Astrocyte (in vitro differentiated cells and primary cell): Measurements from ENCODE around the gene MMP17. TPM values are rescaled to one million over a fixed set of nuclear protein-coding genes. Genes with fewer than 3 reads are reported as not detected.
A peak's percentile ranks its signal among the peaks of the same experiment; 100 is the strongest.

Experiments
- DNase-seq: peaks from one replicate; pipeline ENCODE4 v3.0.0-alpha.2; 2010; ENCODE audit warnings: low read depth
- FAIRE-seq: peaks from 2 replicates; lab custom pipeline; 2011; peaks lifted over from hg19 to GRCh38; lab: Jason Lieb, UNC
- H2AFZ ChIP-seq: 2 replicates; pipeline ENCODE4 v1.6.0; 2012; ENCODE audit warnings: low read depth, low read length, inconsistent platforms
- H3K27ac ChIP-seq: 2 replicates; pipeline ENCODE4 v1.5.1; 2011; ENCODE audit warnings: low read depth, low read length, inconsistent platforms
- H3K27me3 ChIP-seq: 2 replicates; pipeline ENCODE4 v1.6.0; 2011; ENCODE audit warnings: low read length, inconsistent platforms; ENCODE audit not compliant: insufficient read depth
- H3K36me3 ChIP-seq: 2 replicates; pipeline ENCODE4 v1.5.1; 2011; ENCODE audit warnings: low read length, inconsistent platforms; ENCODE audit not compliant: insufficient read depth
- H3K4me1 ChIP-seq: 2 replicates; pipeline ENCODE4 v1.5.1; 2011; ENCODE audit warnings: low read length, inconsistent platforms; ENCODE audit not compliant: insufficient read depth
- H3K4me2 ChIP-seq: 2 replicates; pipeline ENCODE4 v1.6.0; 2012; ENCODE audit warnings: low read length, inconsistent platforms
- H3K4me3 ChIP-seq: 2 replicates; pipeline ENCODE4 v1.5.1; 2011; ENCODE audit warnings: low read depth, mild to moderate bottlenecking, low read length, inconsistent platforms; ENCODE audit not compliant: insufficient read depth
- H3K79me2 ChIP-seq: 2 replicates; pipeline ENCODE4 v1.6.0; 2012; ENCODE audit warnings: mild to moderate bottlenecking, low read length, inconsistent platforms; ENCODE audit not compliant: insufficient read depth
- H3K9ac ChIP-seq: 2 replicates; pipeline ENCODE4 v1.6.0; 2012; ENCODE audit warnings: mild to moderate bottlenecking, low read length, inconsistent platforms
- H3K9me3 ChIP-seq: 2 replicates; pipeline ENCODE4 v1.5.1; 2012; ENCODE audit warnings: low read depth, mild to moderate bottlenecking, low read length, inconsistent platforms; ENCODE audit not compliant: insufficient read depth
- H4K20me1 ChIP-seq: 2 replicates; pipeline ENCODE4 v1.6.0; 2012; ENCODE audit warnings: low read length, inconsistent platforms; ENCODE audit not compliant: insufficient read depth
- H3K27ac Mint-ChIP-seq: one replicate; pipeline ENCODE4 v1.8.0; 2021; ENCODE audit warnings: mild to moderate bottlenecking, mixed read lengths; ENCODE audit not compliant: unreplicated experiment
- H3K27me3 Mint-ChIP-seq: one replicate; pipeline ENCODE4 v1.8.0; 2021; ENCODE audit warnings: low read depth, mixed read lengths; ENCODE audit not compliant: unreplicated experiment
- H3K36me3 Mint-ChIP-seq: one replicate; pipeline ENCODE4 v1.8.0; 2021; ENCODE audit warnings: low read depth, mixed read lengths; ENCODE audit not compliant: unreplicated experiment
- H3K4me1 Mint-ChIP-seq: one replicate; pipeline ENCODE4 v1.8.0; 2021; ENCODE audit warnings: low read depth, mixed read lengths; ENCODE audit not compliant: unreplicated experiment
- H3K4me3 Mint-ChIP-seq: one replicate; pipeline ENCODE4 v1.8.0; 2021; ENCODE audit warnings: mild to moderate bottlenecking, moderate library complexity, mixed read lengths; ENCODE audit not compliant: unreplicated experiment
- H3K9me3 Mint-ChIP-seq: one replicate; pipeline ENCODE4 v1.8.0; 2021; ENCODE audit warnings: mild to moderate bottlenecking, mixed read lengths; ENCODE audit not compliant: unreplicated experiment
- EZH2 ChIP-seq: IDR thresholded peaks from 2 replicates; pipeline ENCODE4 v1.6.1; 2012; ENCODE audit warnings: mild to moderate bottlenecking, low read length, inconsistent platforms; ENCODE audit not compliant: insufficient read depth
- total RNA-seq: library from RNA; stranded (reverse); gene quantifications from 2 replicates; pipeline ENCODE4 v1.2.1, GENCODE V29; 2021
- TF ChIP-seq, protein P1 (sequence below): IDR thresholded peaks from 2 replicates; pipeline ENCODE4 v1.5.1; 2011; ENCODE audit warnings: low read depth, mild to moderate bottlenecking, inconsistent platforms, low read length, moderate library complexity; ENCODE audit not compliant: insufficient read depth

MMP17 gene
- total RNA-seq, 1 donor from 2014 or later: 8.4 TPM

DNA sequence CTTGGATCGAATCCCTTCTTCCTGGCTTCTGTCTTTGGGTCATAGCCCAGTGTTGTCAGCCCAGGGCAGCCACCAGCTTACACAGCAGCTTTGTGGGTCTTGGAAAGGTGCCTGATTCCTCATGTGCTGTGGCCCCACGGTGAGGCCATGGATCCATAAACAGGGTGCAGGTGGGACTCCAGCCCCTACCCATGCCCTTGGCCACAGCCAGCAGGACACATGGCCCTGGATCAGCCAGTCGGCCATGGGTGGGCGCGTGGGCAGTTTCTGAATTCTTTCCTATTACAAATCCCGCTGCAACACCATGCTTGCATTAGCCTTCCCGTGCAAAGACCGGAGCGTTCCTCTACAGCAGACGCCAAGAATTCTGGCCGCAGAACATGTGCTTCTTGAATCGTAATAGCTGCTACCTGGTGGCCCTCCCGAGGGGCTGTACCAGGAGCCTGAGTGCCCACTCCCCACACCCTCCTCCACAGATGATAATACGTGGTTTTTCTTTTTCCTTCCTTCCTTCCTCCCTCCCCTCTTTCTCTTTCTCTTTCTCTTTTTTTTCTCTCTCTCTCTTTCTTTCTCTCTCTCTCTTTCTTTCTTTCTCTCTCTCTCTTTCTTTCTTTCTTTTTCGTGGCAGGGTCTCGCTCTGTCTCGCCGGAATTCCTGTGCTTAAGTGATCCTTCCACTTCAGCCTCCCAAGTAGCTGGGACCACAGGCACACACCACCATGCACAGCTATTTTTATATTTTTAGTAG lies 2.9 kb upstream of the MMP17 start:
- no peaks in the 10 kb centered on the region for H3K36me3 ChIP-seq
- H3K4me3 Mint-ChIP-seq: no peak overlapping the region
- no peaks in the 10 kb centered on the region for H3K9me3 ChIP-seq
- peaks cover 22% of the 10 kb centered on the region for H3K4me1 ChIP-seq
- TF ChIP-seq EZH2: no peak
- TF ChIP-seq, protein P1, sequence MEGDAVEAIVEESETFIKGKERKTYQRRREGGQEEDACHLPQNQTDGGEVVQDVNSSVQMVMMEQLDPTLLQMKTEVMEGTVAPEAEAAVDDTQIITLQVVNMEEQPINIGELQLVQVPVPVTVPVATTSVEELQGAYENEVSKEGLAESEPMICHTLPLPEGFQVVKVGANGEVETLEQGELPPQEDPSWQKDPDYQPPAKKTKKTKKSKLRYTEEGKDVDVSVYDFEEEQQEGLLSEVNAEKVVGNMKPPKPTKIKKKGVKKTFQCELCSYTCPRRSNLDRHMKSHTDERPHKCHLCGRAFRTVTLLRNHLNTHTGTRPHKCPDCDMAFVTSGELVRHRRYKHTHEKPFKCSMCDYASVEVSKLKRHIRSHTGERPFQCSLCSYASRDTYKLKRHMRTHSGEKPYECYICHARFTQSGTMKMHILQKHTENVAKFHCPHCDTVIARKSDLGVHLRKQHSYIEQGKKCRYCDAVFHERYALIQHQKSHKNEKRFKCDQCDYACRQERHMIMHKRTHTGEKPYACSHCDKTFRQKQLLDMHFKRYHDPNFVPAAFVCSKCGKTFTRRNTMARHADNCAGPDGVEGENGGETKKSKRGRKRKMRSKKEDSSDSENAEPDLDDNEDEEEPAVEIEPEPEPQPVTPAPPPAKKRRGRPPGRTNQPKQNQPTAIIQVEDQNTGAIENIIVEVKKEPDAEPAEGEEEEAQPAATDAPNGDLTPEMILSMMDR: no peak
- no peaks in the 10 kb centered on the region for H3K9me3 Mint-ChIP-seq
- no peak overlapping the region for H3K27ac ChIP-seq
- DNase-seq (peak; percentile 69), FAIRE-seq (no peak)
- H3K27me3 Mint-ChIP-seq: peaks cover 26% of the 10 kb centered on the region
- no peak overlapping the region for H3K9ac ChIP-seq
- no peak overlapping the region for H3K27ac Mint-ChIP-seq
- no peaks in the 10 kb centered on the region for H3K27me3 ChIP-seq
- no peaks in the 10 kb centered on the region for H3K4me1 Mint-ChIP-seq
- H3K4me3 ChIP-seq: peak overlapping the region; percentile 3
- no peaks in the 10 kb centered on the region for H3K36me3 Mint-ChIP-seq
- H4K20me1 ChIP-seq: peaks cover 10% of the 10 kb centered on the region
- H2AFZ ChIP-seq: no peak overlapping the region
- no peaks in the 10 kb centered on the region for H3K79me2 ChIP-seq
- peak overlapping the region; percentile 80 for H3K4me2 ChIP-seq

DNA sequence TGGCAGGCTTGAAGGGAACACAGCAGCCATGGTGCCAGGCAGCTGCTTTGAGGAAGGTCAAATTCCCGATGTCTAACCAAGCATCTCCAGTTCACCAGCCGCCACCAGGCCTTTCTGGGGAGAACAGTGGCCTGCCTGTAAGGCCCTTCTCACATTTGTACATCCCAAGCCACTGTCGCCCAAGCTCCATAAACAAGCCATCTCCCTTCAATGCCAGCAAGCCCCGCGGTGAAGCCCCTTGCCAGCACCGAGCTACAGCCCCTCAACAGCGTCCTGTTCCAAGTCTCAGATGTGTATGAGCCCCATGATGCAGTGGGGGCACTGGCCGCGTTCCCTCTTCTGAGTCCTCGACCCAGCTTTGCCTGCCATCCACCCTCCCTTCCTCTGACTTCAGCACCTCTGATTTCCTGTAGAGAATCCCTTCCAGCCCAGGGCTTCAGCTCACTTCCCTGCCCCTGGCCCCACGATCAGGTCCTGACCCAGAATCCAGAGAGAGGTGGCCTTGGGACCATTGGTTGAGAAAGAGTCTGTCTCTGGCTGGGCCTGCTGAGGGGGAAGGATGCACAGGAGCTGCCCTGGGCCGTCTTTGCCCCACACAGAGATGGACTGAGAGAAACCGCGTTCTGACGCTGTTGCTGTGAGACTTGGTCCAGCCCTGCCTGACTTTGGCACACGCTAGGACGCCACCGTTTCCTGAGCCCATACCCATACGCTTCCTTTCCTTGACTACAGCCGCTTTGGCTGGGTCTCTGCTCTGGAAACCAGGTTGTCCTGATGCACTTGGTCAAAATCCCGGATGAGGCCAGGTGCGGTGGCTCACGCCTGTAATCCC lies 1.9 kb upstream of the MMP17 start:
- DNase-seq: no peak
- TF ChIP-seq, protein P1: no peak
- TF ChIP-seq EZH2: no peak
- Histone ChIP-seq H4K20me1 (peaks cover 11% of the 10 kb centered on the region), H3K27me3 (no peaks in the 10 kb centered on the region), H3K36me3 (no peaks in the 10 kb centered on the region), H2AFZ (no peak overlapping the region), H3K9me3 (no peaks in the 10 kb centered on the region), H3K4me2 (no peak overlapping the region), H3K79me2 (no peaks in the 10 kb centered on the region), H3K4me1 (peaks cover 28% of the 10 kb centered on the region), H3K4me3 (no peak overlapping the region), H3K27ac (no peak overlapping the region), H3K9ac (no peak overlapping the region)
- Mint-ChIP-seq H3K36me3 (no peaks in the 10 kb centered on the region), H3K27me3 (peaks cover 26% of the 10 kb centered on the region), H3K4me3 (no peak overlapping the region), H3K27ac (no peak overlapping the region), H3K9me3 (no peaks in the 10 kb centered on the region), H3K4me1 (no peaks in the 10 kb centered on the region)
- FAIRE-seq: no peak
